Measurements from ENCODE around the gene MISP3. TPM values are rescaled to one million over a fixed set of nuclear protein-coding genes. Genes with fewer than 3 reads are reported as not detected.

Gene MISP3
- total RNA-seq, 1 experiment from 2014 or later, result 5.2 TPM

DNA sequence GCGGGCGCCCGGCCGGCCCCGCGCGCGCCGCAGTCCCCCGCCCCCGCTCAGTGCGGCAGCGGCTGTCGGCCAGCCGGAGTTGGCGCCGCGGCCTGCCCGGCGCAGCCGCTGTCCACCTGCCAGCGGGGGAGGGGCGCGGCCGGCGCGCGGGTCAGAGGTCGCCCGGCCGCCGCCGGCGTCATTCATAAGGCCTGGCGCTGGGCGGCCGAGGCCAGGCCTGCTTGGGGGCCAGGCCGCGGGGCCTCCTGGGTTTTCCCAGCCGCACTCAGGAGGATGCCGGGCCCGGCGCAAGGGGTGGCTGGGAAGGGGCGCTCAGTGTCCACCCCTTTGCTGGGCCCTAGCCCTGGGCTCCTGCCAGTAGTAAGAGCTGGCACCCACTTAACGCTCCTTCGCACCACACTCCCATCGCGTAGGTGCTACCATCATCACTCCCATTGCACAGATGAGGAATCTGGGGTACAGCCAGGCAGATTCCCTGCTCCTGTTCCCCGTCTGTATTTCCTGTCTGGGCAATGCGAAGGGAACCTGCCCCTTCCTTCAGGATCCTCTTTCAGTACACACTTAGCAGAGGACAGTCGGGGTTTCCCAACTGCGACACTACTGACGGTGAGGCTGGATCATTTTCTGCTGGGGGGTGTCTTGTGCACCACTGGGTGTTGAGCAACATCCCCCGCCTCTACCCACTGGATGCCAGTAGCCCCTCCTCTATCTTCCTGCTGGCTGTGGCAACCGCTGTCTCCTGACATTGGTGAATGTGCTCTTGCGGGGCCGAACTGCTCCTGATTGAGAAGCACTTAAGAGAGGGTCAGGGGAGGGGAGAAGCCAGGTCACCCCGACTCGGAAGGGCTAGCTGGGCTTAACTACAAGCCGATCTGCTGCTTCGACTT, 45.8 kb downstream of the MISP3 start:
- CTCF ChIA-PET, result interaction anchor here (1.0 kb wide), 1 partner anchor 18 kb away, joined by 6 read pairs; the partner anchor contains the start of gene ASF1B
- BruUV-seq (replicated peaks), result TSS peak; percentile 64

DNA sequence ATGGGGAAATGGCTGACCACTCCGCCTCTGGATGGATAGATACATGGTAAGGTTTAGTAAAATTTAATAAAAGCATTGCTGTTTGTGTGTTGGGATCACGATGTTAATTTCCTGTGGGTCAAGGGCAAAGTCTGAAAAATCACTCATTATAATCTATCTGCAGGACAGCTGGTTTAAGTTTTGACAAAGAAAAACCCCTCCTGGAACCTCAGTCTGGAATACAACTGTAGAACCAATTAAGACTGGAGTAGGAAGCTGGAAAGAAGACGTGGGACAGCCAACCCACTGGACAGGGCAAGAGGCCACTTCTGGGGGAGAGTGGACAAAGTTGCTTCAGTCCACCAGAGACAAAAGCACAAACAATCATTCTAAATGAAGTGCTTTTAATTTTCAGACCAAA, 46.6 kb downstream of the MISP3 start:
- Histone ChIP-seq H3K4me1 (peaks cover 13% of the 10 kb centered on the region), H3K36me3 (ENCODE audit: control insufficient read depth, insufficient read depth, low read length) (peaks cover 1% of the 10 kb centered on the region; the same call in 1 of the 2 replicates), H3K27me3 (replicated peaks; ENCODE audit: control insufficient read depth, insufficient read depth, low read length) (no peaks in the 10 kb centered on the region), H3K9me3 (no peaks in the 10 kb centered on the region), H3K4me3 (ENCODE audit: low read depth, low read length) (no peak overlapping the region)
- Mint-ChIP-seq H3K27ac (ENCODE audit: unreplicated experiment) (peak overlapping the region; percentile 85), H3K4me1 (ENCODE audit: low read depth, unreplicated experiment) (peaks cover 8% of the 10 kb centered on the region), H3K36me3 (ENCODE audit: insufficient read depth, unreplicated experiment) (peaks cover 50% of the 10 kb centered on the region), H3K27me3 (ENCODE audit: insufficient read depth, unreplicated experiment) (no peaks in the 10 kb centered on the region), H3K4me3 (ENCODE audit: unreplicated experiment) (peak overlapping the region; percentile 83), H3K9me3 (ENCODE audit: unreplicated experiment) (no peaks in the 10 kb centered on the region)
- intact Hi-C loops (cut with micrococcal nuclease; ENCODE audit: unreplicated experiment), result loop anchor here (2.0 to 5.0 kb wide), 2 partner anchors 18 to 37 kb away; partner anchors contain the start of gene ASF1B
- ChIA-PET POLR2A (no interaction called here), CTCF (no interaction called here)
- TF ChIP-seq CTCF (IDR thresholded peaks at IDR 0.05; ENCODE audit: insufficient read depth in 1 of 2, low read depth in 1 of 2, low read length in 1 of 2, severe bottlenecking in 1 of 2, unreplicated experiment in 1 of 2), result no peak
- DNase-seq, result no peak
- BruUV-seq (replicated peaks), result no TSS peak

More for the DNA sequence above, 45.8 kb downstream of the MISP3 start:
- no peaks in the 10 kb centered on the region for H3K36me3 ChIP-seq (ENCODE audit: control insufficient read depth, insufficient read depth, low read length)
- Mint-ChIP-seq H3K36me3 (ENCODE audit: insufficient read depth, unreplicated experiment) (peaks cover 45% of the 10 kb centered on the region), H3K4me1 (ENCODE audit: low read depth, unreplicated experiment) (peaks cover 8% of the 10 kb centered on the region), H3K27me3 (ENCODE audit: insufficient read depth, unreplicated experiment) (no peaks in the 10 kb centered on the region), H3K4me3 (ENCODE audit: unreplicated experiment) (peak overlapping the region; percentile 83), H3K27ac (ENCODE audit: unreplicated experiment) (peak overlapping the region; percentile 85), H3K9me3 (ENCODE audit: unreplicated experiment) (no peaks in the 10 kb centered on the region)
- DNase-seq, result no peak
- no peaks in the 10 kb centered on the region for H3K27me3 ChIP-seq (replicated peaks; ENCODE audit: control insufficient read depth, insufficient read depth, low read length)
- TF ChIP-seq CTCF (IDR thresholded peaks at IDR 0.05; ENCODE audit: insufficient read depth in 1 of 2, low read depth in 1 of 2, low read length in 1 of 2, severe bottlenecking in 1 of 2, unreplicated experiment in 1 of 2), result no peak
- peaks cover 13% of the 10 kb centered on the region for H3K4me1 ChIP-seq
- intact Hi-C loops (cut with micrococcal nuclease; ENCODE audit: unreplicated experiment), result loop anchor here (2.0 to 5.0 kb wide), 2 partner anchors 18 to 36 kb away; partner anchors contain the start of gene ASF1B
- H3K4me3 ChIP-seq (ENCODE audit: low read depth, low read length), result peak overlapping the region; percentile 44
- no peaks in the 10 kb centered on the region for H3K9me3 ChIP-seq
- POLR2A ChIA-PET, result interaction anchor here (1.1 kb wide), 1 partner anchor 18 kb away, joined by 10 read pairs; the partner anchor contains the start of gene ASF1B

GRCh38 chr19:14119644-14120496, 47.3 kb downstream of the MISP3 start:
- peaks cover 8% of the 10 kb centered on the region for H3K4me1 Mint-ChIP-seq (ENCODE audit: low read depth, unreplicated experiment)
- H3K27ac Mint-ChIP-seq (ENCODE audit: unreplicated experiment), result no peak overlapping the region
- H3K36me3 Mint-ChIP-seq (ENCODE audit: insufficient read depth, unreplicated experiment), result peaks cover 50% of the 10 kb centered on the region
- H3K4me1 ChIP-seq, result peaks cover 13% of the 10 kb centered on the region
- H3K4me3 ChIP-seq (ENCODE audit: low read depth, low read length), result no peak overlapping the region
- H3K4me3 Mint-ChIP-seq (ENCODE audit: unreplicated experiment), result no peak overlapping the region
- peaks cover 1% of the 10 kb centered on the region; the same call in 1 of the 2 replicates for H3K36me3 ChIP-seq (ENCODE audit: control insufficient read depth, insufficient read depth, low read length)
- BruUV-seq (replicated peaks), result no TSS peak
- intact Hi-C loops (cut with micrococcal nuclease; ENCODE audit: unreplicated experiment), result loop anchor here (2.0 to 5.0 kb wide), 2 partner anchors 17 to 38 kb away; partner anchors contain the start of gene ASF1B
- no peak for DNase-seq
- H3K27me3 Mint-ChIP-seq (ENCODE audit: insufficient read depth, unreplicated experiment), result no peaks in the 10 kb centered on the region
- POLR2A ChIA-PET, result no interaction called here
- TF ChIP-seq CTCF (IDR thresholded peaks at IDR 0.05; ENCODE audit: insufficient read depth in 1 of 2, low read depth in 1 of 2, low read length in 1 of 2, severe bottlenecking in 1 of 2, unreplicated experiment in 1 of 2), result no peak
- CTCF ChIA-PET, result no interaction called here
- no peaks in the 10 kb centered on the region for H3K9me3 ChIP-seq
- no peaks in the 10 kb centered on the region for H3K27me3 ChIP-seq (replicated peaks; ENCODE audit: control insufficient read depth, insufficient read depth, low read length)
- no peaks in the 10 kb centered on the region for H3K9me3 Mint-ChIP-seq (ENCODE audit: unreplicated experiment)
